Keratinocyte (primary cell): ENCODE data around the gene ASPSCR1. TPM values are rescaled to one million over a fixed set of nuclear protein-coding genes. Genes with fewer than 3 reads are reported as not detected.

Experiments used
- DNase-seq: peaks from one replicate; pipeline ENCODE4 v3.0.0-alpha.2; 2011; ENCODE audit warnings: low read depth, missing footprints, low spot score
- FAIRE-seq: peaks from 2 replicates; lab custom pipeline; 2011; peaks lifted over from hg19 to GRCh38; lab: Jason Lieb, UNC
- H2AFZ ChIP-seq: 2 replicates; pipeline ENCODE4 v1.6.0; 2012; ENCODE audit warnings: low read length, control low read depth, inconsistent platforms; ENCODE audit not compliant: control insufficient read depth
- H3K27ac ChIP-seq: 2 replicates; pipeline ENCODE4 v1.5.1; 2011; ENCODE audit warnings: low read length; ENCODE audit not compliant: control insufficient read depth, insufficient read depth
- H3K27me3 ChIP-seq: 3 replicates; pipeline ENCODE4 v1.6.0; 2011; ENCODE audit warnings: low read length; ENCODE audit not compliant: control insufficient read depth, insufficient read depth; ENCODE audit errors: extremely low read depth
- H3K36me3 ChIP-seq, 2 experiments: 2 replicates in 1 of 2; 3 replicates in 1 of 2; pipeline ENCODE4 v1.5.1; 2011; ENCODE audit warnings: low read length in 2 of 2, mild to moderate bottlenecking in 1 of 2; ENCODE audit not compliant: control insufficient read depth in 2 of 2, insufficient read depth in 2 of 2; ENCODE audit errors: extremely low read depth in 1 of 2
- H3K4me1 ChIP-seq: 3 replicates; pipeline ENCODE4 v1.5.1; 2011; ENCODE audit warnings: low read length; ENCODE audit not compliant: control insufficient read depth, insufficient read depth; ENCODE audit errors: extremely low read depth
- H3K4me2 ChIP-seq: 3 replicates; pipeline ENCODE4 v1.6.0; 2011; ENCODE audit warnings: low read depth, low read length; ENCODE audit not compliant: control insufficient read depth, insufficient read depth; ENCODE audit errors: extremely low read depth
- H3K4me3 ChIP-seq, 3 experiments: fragments of 200-600 bp in 1 of 3; sonication (generic) in 1 of 3; 2 replicates in 2 of 3; 3 replicates in 1 of 3; pipeline ENCODE4 v1.5.1; 2011 to 2016; ENCODE audit warnings: low read length in 3 of 3, mild to moderate bottlenecking in 3 of 3, control low read depth in 2 of 3, inconsistent platforms in 1 of 3, low read depth in 1 of 3, mixed read lengths in 1 of 3, mixed run types in 1 of 3, moderate library complexity in 1 of 3; ENCODE audit not compliant: control insufficient read depth in 2 of 3, insufficient read depth in 2 of 3; ENCODE audit errors: extremely low read depth in 1 of 3
- H3K79me2 ChIP-seq: 2 replicates; pipeline ENCODE4 v1.6.0; 2012; ENCODE audit warnings: low read length; ENCODE audit not compliant: control insufficient read depth, insufficient read depth
- H3K9ac ChIP-seq: 3 replicates; pipeline ENCODE4 v1.6.0; 2011; ENCODE audit warnings: low read length; ENCODE audit not compliant: control insufficient read depth, insufficient read depth; ENCODE audit errors: extremely low read depth
- H3K9me1 ChIP-seq: 3 replicates; pipeline ENCODE4 v1.6.0; 2011; ENCODE audit warnings: low read length; ENCODE audit not compliant: control insufficient read depth, insufficient read depth; ENCODE audit errors: extremely low read depth
- H3K9me3 ChIP-seq: 2 replicates; pipeline ENCODE4 v1.5.1; 2012; ENCODE audit warnings: low read depth, low read length; ENCODE audit not compliant: control insufficient read depth
- H4K20me1 ChIP-seq: 3 replicates; pipeline ENCODE4 v1.6.0; 2011; ENCODE audit warnings: low read length; ENCODE audit not compliant: control insufficient read depth, insufficient read depth; ENCODE audit errors: extremely low read depth
- CTCF ChIP-seq, 3 experiments: IDR thresholded peaks in 1 of 3; conservative IDR thresholded peaks in 1 of 3; optimal IDR thresholded peaks in 1 of 3; 2 replicates in 2 of 3; 3 replicates in 1 of 3; pipeline versions ENCODE3 to v1.5.1; 2011; ENCODE audit warnings: low read length in 3 of 3, mild to moderate bottlenecking in 3 of 3, moderate library complexity in 2 of 3, control low read depth in 1 of 3, inconsistent platforms in 1 of 3; ENCODE audit not compliant: insufficient read depth in 2 of 3; ENCODE audit errors: extremely low read depth in 1 of 3
- EZH2 ChIP-seq: IDR thresholded peaks from one replicate; pipeline ENCODE4 v1.6.1; 2012; ENCODE audit warnings: inconsistent platforms, mild to moderate bottlenecking, low read length, moderate library complexity
- dilution Hi-C: fragments of 300-500 bp; cut with MboI; formaldehyde crosslinking; loops from one replicate; pipeline ENCODE4 v1.7.0; 2020; ENCODE audit warnings: low sequenced_read_pairs; ENCODE audit not compliant: extremely low pct_ligation_motif_present
- polyA plus RNA-seq, 5 experiments: library from polyadenylated mRNA; depleted of rRNA in 3 of 5; stranded (reverse) in 3 of 5; stranded (forward) in 1 of 5; unstranded in 1 of 5; fragments of >200 nt; gene quantifications; 1 replicate in 1 of 5; 2 replicates in 3 of 5; 3 replicates in 1 of 5; pipeline versions ENCODE4 v1.2.1 to v1.2.3, GENCODE V29; 2011 to 2012; ENCODE audit warnings: missing spikeins in 2 of 5, low read depth in 1 of 5, low replicate concordance in 1 of 5

ASPSCR1 gene
- polyA plus RNA-seq, 1 donor (not counting 4 experiments of a cell fraction or from before 2014, with no cell fraction given) = 5.2 TPM

GRCh38 chr17:82029391-82029790 is 52.0 kb downstream of the ASPSCR1 start:
- DNase-seq = no peak
- Histone ChIP-seq H3K4me1 (peaks cover 18% of the 10 kb centered on the region), H3K9me3 (no peaks in the 10 kb centered on the region), H3K36me3 (peaks cover 0 to 3% of the 10 kb centered on the region in 2 experiments), H3K9me1 (no peaks in the 10 kb centered on the region), H3K4me3 (no peak overlapping the region), H3K79me2 (no peaks in the 10 kb centered on the region), H2AFZ (no peak overlapping the region), H3K27me3 (no peaks in the 10 kb centered on the region), H3K9ac (no peak overlapping the region), H3K27ac (no peak overlapping the region), H3K4me2 (no peak overlapping the region), H4K20me1 (peaks cover 3% of the 10 kb centered on the region)
- dilution Hi-C loops = no loop called here
- no peak for TF ChIP-seq EZH2
- TF ChIP-seq CTCF (optimal IDR thresholded peaks at IDR 0.05 in 1 of 3, IDR thresholded peaks at IDR 0.05 in 1 of 3, conservative IDR thresholded peaks at IDR 0.05 in 1 of 3; ENCODE audit: extremely low read depth in 1 of 3, insufficient read depth in 2 of 3, low read length in 3 of 3) = no peak
- no peak for FAIRE-seq

GRCh38 chr17:82029990-82030469 is 52.6 kb downstream of the ASPSCR1 start:
- H3K79me2 ChIP-seq = no peaks in the 10 kb centered on the region
- no peak overlapping the region for H2AFZ ChIP-seq
- dilution Hi-C loops = no loop called here
- peaks cover 3% of the 10 kb centered on the region for H4K20me1 ChIP-seq
- peaks cover 1 to 5% of the 10 kb centered on the region in 2 experiments for H3K36me3 ChIP-seq
- no peak for DNase-seq
- H3K4me1 ChIP-seq = peaks cover 15% of the 10 kb centered on the region
- H3K27me3 ChIP-seq = no peaks in the 10 kb centered on the region
- no peaks in the 10 kb centered on the region for H3K9me1 ChIP-seq
- no peak for TF ChIP-seq CTCF (optimal IDR thresholded peaks at IDR 0.05 in 1 of 3, IDR thresholded peaks at IDR 0.05 in 1 of 3, conservative IDR thresholded peaks at IDR 0.05 in 1 of 3; ENCODE audit: extremely low read depth in 1 of 3, insufficient read depth in 2 of 3, low read length in 3 of 3)
- no peak for TF ChIP-seq EZH2
- H3K4me3 ChIP-seq = no peak overlapping the region
- H3K9me3 ChIP-seq = no peaks in the 10 kb centered on the region
- H3K4me2 ChIP-seq = no peak overlapping the region
- no peak for FAIRE-seq
- H3K27ac ChIP-seq = no peak overlapping the region
- H3K9ac ChIP-seq = no peak overlapping the region
